K562 (cell line): Measurements from ENCODE around the gene NIPAL3. TPM values are rescaled to one million over a fixed set of nuclear protein-coding genes. Genes with fewer than 3 reads are reported as not detected.
A peak's percentile ranks its signal among the peaks of the same experiment; 100 is the strongest.

Experiments
- ATAC-seq: fragments of 200-7000 bp; cut with Tn5 transposase; 3 replicates; pipeline ENCODE4 v1.9.1; 2020; ENCODE audit warnings: moderate library complexity
- BruUV-seq: library from RNA; stranded (reverse); fragments of 400-500 nt; replicated peaks from 2 replicates; lab custom pipeline; 2021; lab: Mats Ljungman, UMichigan
- CTCF ChIA-PET: fragments of 300-600 bp; formaldehyde crosslinking; extraction: SDS; loops from one replicate; lab custom pipeline; 2021; ENCODE audit warnings: low intra/inter-chr PET ratio; lab: Yijun Ruan, JAX
- POLR2A ChIA-PET: fragments of 300-600, 350-650 bp; sonication (Branson Sonifier 250); formaldehyde crosslinking; extraction: SDS; loops from one replicate; lab custom pipeline; 2021; ENCODE audit warnings: antibody characterized with exemption, inconsistent platforms; lab: Yijun Ruan, JAX
- DNase-seq, 4 experiments: peaks; one replicate each; pipeline versions ENCODE4 v3.0.0 to v3.0.0-alpha.2; 2011 to 2018; ENCODE audit warnings: low spot score in 3 of 4, mixed read lengths in 3 of 4; ENCODE audit errors: extremely low read depth in 1 of 4
- FAIRE-seq: peaks from 2 replicates; lab custom pipeline; 2011; peaks lifted over from hg19 to GRCh38; lab: Jason Lieb, UNC
- H2AFZ ChIP-seq: 2 replicates; pipeline ENCODE4 v1.6.0; 2011; ENCODE audit warnings: low read depth, low read length, control low read depth, inconsistent platforms
- H3K27ac ChIP-seq: fragments of 200-600 bp; 3 replicates; pipeline ENCODE4 v1.8.0; 2011; ENCODE audit warnings: low read depth, mild to moderate bottlenecking, control low read depth, inconsistent platforms, low read length, moderate library complexity, mixed read lengths; ENCODE audit errors: extremely low read depth
- H3K27me3 ChIP-seq, 2 experiments: fragments of 300-600 bp in 1 of 2; 2 replicates in 1 of 2; 3 replicates in 1 of 2; pipeline versions ENCODE4 v1.6.0 to v1.8.0; 2011; ENCODE audit warnings: inconsistent platforms in 2 of 2, low read length in 2 of 2, mild to moderate bottlenecking in 1 of 2, mixed read lengths in 1 of 2, moderate library complexity in 1 of 2; ENCODE audit not compliant: control insufficient read depth in 2 of 2, insufficient read depth in 2 of 2
- H3K36me3 ChIP-seq: fragments of 300-600 bp; 3 replicates; pipeline ENCODE4 v1.8.0; 2011; ENCODE audit warnings: mild to moderate bottlenecking, low read length, inconsistent platforms; ENCODE audit not compliant: control insufficient read depth, insufficient read depth
- H3K4me1 ChIP-seq, 2 experiments: fragments of 200-600 bp in 1 of 2; replicated peaks in 1 of 2; 2 replicates in 1 of 2; 3 replicates in 1 of 2; pipeline versions ENCODE4 v1.5.1 to v1.8.0; 2011; ENCODE audit warnings: inconsistent platforms in 2 of 2, low read length in 2 of 2, mild to moderate bottlenecking in 1 of 2, mixed read lengths in 1 of 2, moderate library complexity in 1 of 2; ENCODE audit not compliant: control insufficient read depth in 2 of 2, insufficient read depth in 2 of 2
- H3K4me2 ChIP-seq: 2 replicates; pipeline ENCODE4 v1.6.1; 2011; ENCODE audit warnings: low read length, control low read depth, inconsistent platforms, mixed read lengths; ENCODE audit not compliant: insufficient read depth
- H3K4me3 ChIP-seq: fragments of 200-600 bp; sonication (generic), shearing (Covaris generic); 2 replicates; pipeline ENCODE4 v1.5.1; 2016; ENCODE audit warnings: control low read depth, inconsistent platforms
- H3K79me2 ChIP-seq: fragments of 200-600 bp; 3 replicates; pipeline ENCODE4 v1.8.0; 2011; ENCODE audit warnings: low read length, inconsistent platforms; ENCODE audit not compliant: control insufficient read depth, insufficient read depth
- H3K9ac ChIP-seq, 2 experiments: 2 replicates each; pipeline versions ENCODE4 v1.6.0 to v1.6.1; 2011; ENCODE audit warnings: low read depth in 2 of 2, low read length in 2 of 2, control low read depth in 1 of 2, inconsistent platforms in 1 of 2, mild to moderate bottlenecking in 1 of 2, mixed read lengths in 1 of 2; ENCODE audit not compliant: insufficient read depth in 1 of 2
- H3K9me1 ChIP-seq: one replicate; pipeline ENCODE4 v1.6.0; 2011; ENCODE audit warnings: inconsistent platforms, mild to moderate bottlenecking, low read length, moderate library complexity; ENCODE audit not compliant: control insufficient read depth, insufficient read depth
- H3K9me3 ChIP-seq: replicated peaks from 2 replicates; pipeline ENCODE4 v1.5.1; 2011; ENCODE audit warnings: low read depth, low read length, inconsistent platforms; ENCODE audit not compliant: control insufficient read depth, insufficient read depth
- H4K20me1 ChIP-seq: replicated peaks from 2 replicates; pipeline ENCODE4 v1.6.1; 2011; ENCODE audit warnings: low read length, inconsistent platforms, mixed read lengths; ENCODE audit not compliant: control insufficient read depth, insufficient read depth
- CBX1 ChIP-seq: sonication (generic); IDR thresholded peaks from 2 replicates; pipeline ENCODE4 v1.6.1; 2016; ENCODE audit warnings: antibody characterized with exemption, low read depth, mild to moderate bottlenecking
- CBX8 ChIP-seq: fragments of 200-600 bp; sonication (generic); IDR thresholded peaks from 2 replicates; pipeline ENCODE4 v1.6.1; 2012; ENCODE audit warnings: borderline replicate concordance, mixed run types, low read depth, mild to moderate bottlenecking, moderate library complexity, mixed read lengths, low read length, control low read depth, inconsistent platforms; ENCODE audit not compliant: poor library complexity, severe bottlenecking; ENCODE audit errors: extremely low read depth
- EGR1 ChIP-seq: fragments of 450-650 bp; conservative IDR thresholded peaks from 2 replicates; pipeline ENCODE4 v1.6.1; 2017; ENCODE audit warnings: mild to moderate bottlenecking
- MAFG ChIP-seq: fragments of 450-650 bp; conservative IDR thresholded peaks from 2 replicates; pipeline ENCODE4 v1.6.1; 2016; ENCODE audit warnings: missing genetic modification characterization, missing compliant biosample characterization
- NCOR1 ChIP-seq: fragments of 450-650 bp; IDR thresholded peaks from 2 replicates; pipeline ENCODE4 v1.6.1; 2016; ENCODE audit warnings: mild to moderate bottlenecking, moderate library complexity
- NFYB ChIP-seq: IDR thresholded peaks from 2 replicates; pipeline ENCODE4 v1.6.1; 2011; ENCODE audit warnings: mild to moderate bottlenecking, moderate library complexity; ENCODE audit not compliant: insufficient read length; ENCODE audit errors: extremely low read depth
- PHF21A ChIP-seq: fragments of 450-650 bp; IDR thresholded peaks from 2 replicates; pipeline ENCODE4 v1.6.1; 2017; ENCODE audit warnings: low read depth, borderline replicate concordance
- SIN3B ChIP-seq: fragments of 450-650 bp; IDR thresholded peaks from 2 replicates; pipeline ENCODE4 v1.6.1; 2017; ENCODE audit warnings: low read depth, mild to moderate bottlenecking, moderate library complexity
- TAF7 ChIP-seq: fragments of 450-650 bp; IDR thresholded peaks from 2 replicates; pipeline ENCODE4 v1.6.1; 2016; ENCODE audit warnings: missing genetic modification characterization, missing compliant biosample characterization
- VEZF1 ChIP-seq: fragments of 200-800 bp; sonication (Bioruptor generic); IDR thresholded peaks from 2 replicates; pipeline ENCODE4 v1.6.1; 2017; ENCODE audit warnings: missing genetic modification characterization, missing compliant biosample characterization
- XRCC3 ChIP-seq: fragments of 450-650 bp; IDR thresholded peaks from 2 replicates; pipeline ENCODE4 v1.6.1; 2017; ENCODE audit warnings: mild to moderate bottlenecking, moderate library complexity
- ZBTB26 ChIP-seq: fragments of 450-650 bp; formaldehyde crosslinking; IDR thresholded peaks from 2 replicates; pipeline ENCODE4 v1.4.0; 2022; ENCODE audit warnings: missing genetic modification characterization
- ZNF280B ChIP-seq: fragments of 250-450 bp; sonication (Bioruptor Pico); IDR thresholded peaks from 2 replicates; pipeline ENCODE4 v1.5.1; 2021; ENCODE audit warnings: mild to moderate bottlenecking
- ZNF830 ChIP-seq: fragments of 250-450 bp; sonication (Bioruptor Pico); IDR thresholded peaks from 2 replicates; pipeline ENCODE4 v1.5.0; 2021; ENCODE audit warnings: mild to moderate bottlenecking
- WGBS: fragments of 100-300 bp; shearing (Covaris generic); methylation state at CpG from one replicate; pipeline ENCODE4 v1.1.6; 2016; ENCODE audit warnings: low coverage, mixed read lengths; ENCODE audit not compliant: insufficient coverage; ENCODE audit errors: missing lambda C conversion rate; 5-methylcytosine and 5-hydroxymethylcytosine counted together
- in situ Hi-C: fragments of 300-500 bp; cut with MboI; formaldehyde crosslinking; loops from 4 replicates; pipeline ENCODE4 v1.15.0; 2018; ENCODE audit warnings: inconsistent platforms, mixed read lengths
- intact Hi-C: fragments of 100-400 bp; cut with micrococcal nuclease; formaldehyde crosslinking; loops from 2 replicates; pipeline ENCODE4 v1.14.2; 2022
- polyA plus RNA-seq, 8 experiments: library from polyadenylated mRNA; depleted of rRNA in 4 of 8; stranded (reverse) in 5 of 8; unstranded in 3 of 8; fragments of >200 nt; fragmentation: Nextera tagmentation in 2 of 8; fragmentation: Illumina TruSeq in 1 of 8; extraction: Ambion mirVana in 2 of 8; extraction: Trizol in 1 of 8; gene quantifications; 2 replicates each; pipeline versions ENCODE4 v1.2.1 to v1.2.3, GENCODE V29; 2011 to 2014; ENCODE audit warnings: inconsistent platforms in 1 of 8, missing spikeins in 1 of 8
- total RNA-seq, 7 experiments: library from RNA; depleted of rRNA in 6 of 7; stranded (reverse); fragments of >200 nt in 6 of 7; fragmentation: Illumina TruSeq in 2 of 7; extraction: Trizol in 2 of 7; gene quantifications; 2 replicates each; pipeline versions ENCODE4 v1.2.1 to v1.2.3, GENCODE V29; 2011 to 2021; ENCODE audit warnings: low replicate concordance in 1 of 7

The NIPAL3 gene
- total and polyA plus RNA-seq, 9 of the 15 experiments (the other 6 are each of a cell fraction or from before 2014, with no cell fraction given): 10.5 to 26.3 (median 16.0) TPM

GRCh38 chr1:24503059-24503751 lies 87.6 kb downstream of the NIPAL3 start (continued):
- TF ChIP-seq VEZF1 (CRISPR knock-in tag) (peak; percentile 8; the same call in 1 of the 2 replicates), ZNF280B (no peak), NCOR1 (no peak)

GRCh38 chr1:24503870-24504523 lies 88.4 kb downstream of the NIPAL3 start:
- Histone ChIP-seq H3K4me1 (peaks cover 22% of the 10 kb centered on the region in 2 experiments), H3K36me3 (no peaks in the 10 kb centered on the region), H3K4me3 (no peak overlapping the region), H3K9me1 (no peaks in the 10 kb centered on the region), H4K20me1 (0 out of 2 replicates have a peak, but pooled peaks cover 3% of the 10 kb centered on the region), H3K9me3 (no peaks in the 10 kb centered on the region), H3K27ac (no peak overlapping the region), H3K4me2 (no peak overlapping the region), H3K79me2 (no peaks in the 10 kb centered on the region), H3K9ac (no peak overlapping the region), H2AFZ (no peak overlapping the region), H3K27me3 (peaks cover 34 to 38% of the 10 kb centered on the region in 2 experiments)
- CTCF ChIA-PET: no interaction called here
- BruUV-seq: no TSS peak
- in situ Hi-C loops: no loop called here
- DNase-seq (no peak), FAIRE-seq (no peak), ATAC-seq (no peak)
- 21% methylated on average over 7 of the region's 7 CpGs for WGBS
- intact Hi-C loops: loop anchor here (5.0 kb wide), 1 partner anchor 87 kb away; the partner anchor contains the start of gene NIPAL3
- POLR2A ChIA-PET: interaction anchor here (0.8 kb wide), 1 partner anchor 41 kb away, joined by 3 read pairs; no protein-coding TSS in a partner anchor
- peak; percentile 46 for TF ChIP-seq EGR1
- TF ChIP-seq SIN3B: no peak
- TF ChIP-seq CBX8: peak; percentile 76
- TF ChIP-seq XRCC3: no peak
- TF ChIP-seq TAF7: no peak
- no peak for TF ChIP-seq CBX1
- no peak for TF ChIP-seq ZBTB26 (CRISPR knock-in tag)
- TF ChIP-seq PHF21A: no peak
- TF ChIP-seq ZNF830 (CRISPR knock-in tag): no peak
- TF ChIP-seq NFYB: no peak
- no peak for TF ChIP-seq MAFG (tag)
